Measurements from ENCODE around the gene KRT3. TPM values are rescaled to one million over a fixed set of nuclear protein-coding genes. Genes with fewer than 3 reads are reported as not detected.

Gene KRT3
- total RNA-seq, 1 donor = not detected

GRCh38 chr12:52820521-52820920, 24.6 kb upstream of the KRT3 start:
- Histone ChIP-seq H3K4me1 (ENCODE audit: insufficient read depth, low read length) (no peaks in the 10 kb centered on the region), H3K4me3 (ENCODE audit: low read length) (no peak overlapping the region), H3K9me3 (ENCODE audit: low read depth, low read length) (no peaks in the 10 kb centered on the region), H3K27me3 (ENCODE audit: insufficient read depth, low read length) (no peaks in the 10 kb centered on the region)

- Histone ChIP-seq H3K4me1 (ENCODE audit: insufficient read depth, low read length) (no peaks in the 10 kb centered on the region), H3K27me3 (ENCODE audit: insufficient read depth, low read length) (no peaks in the 10 kb centered on the region), H3K9me3 (ENCODE audit: low read depth, low read length) (no peaks in the 10 kb centered on the region), H3K4me3 (ENCODE audit: low read length) (no peak overlapping the region)
Measured at GRCh38 chr12:52819731-52820510, 24.0 kb upstream of the KRT3 start.

- Histone ChIP-seq H3K9me3 (ENCODE audit: low read depth, low read length) (no peaks in the 10 kb centered on the region), H3K4me1 (ENCODE audit: insufficient read depth, low read length) (no peaks in the 10 kb centered on the region), H3K27me3 (ENCODE audit: insufficient read depth, low read length) (no peaks in the 10 kb centered on the region), H3K4me3 (ENCODE audit: low read length) (no peak overlapping the region)
Measured at GRCh38 chr12:52818887-52819420, 23.0 kb upstream of the KRT3 start.

GRCh38 chr12:52818388-52818787, 22.5 kb upstream of the KRT3 start:
- Histone ChIP-seq H3K4me3 (ENCODE audit: low read length) (no peak overlapping the region), H3K4me1 (ENCODE audit: insufficient read depth, low read length) (no peaks in the 10 kb centered on the region)

GRCh38 chr12:52817699-52818238, 21.9 kb upstream of the KRT3 start:
- H3K4me1 ChIP-seq (ENCODE audit: insufficient read depth, low read length) = no peaks in the 10 kb centered on the region
- H3K4me3 ChIP-seq (ENCODE audit: low read length) = no peak overlapping the region
- H3K27me3 ChIP-seq (ENCODE audit: insufficient read depth, low read length) = no peaks in the 10 kb centered on the region
- no peaks in the 10 kb centered on the region for H3K9me3 ChIP-seq (ENCODE audit: low read depth, low read length)

More at GRCh38 chr12:52818388-52818787, 22.5 kb upstream of the KRT3 start:
- no peaks in the 10 kb centered on the region for H3K27me3 ChIP-seq (ENCODE audit: insufficient read depth, low read length)
- no peaks in the 10 kb centered on the region for H3K9me3 ChIP-seq (ENCODE audit: low read depth, low read length)

- no peak overlapping the region for H3K4me3 ChIP-seq (ENCODE audit: low read length)
- H3K27me3 ChIP-seq (ENCODE audit: insufficient read depth, low read length) = no peaks in the 10 kb centered on the region
Measured at GRCh38 chr12:52817003-52817698, 21.2 kb upstream of the KRT3 start.

GRCh38 chr12:52815676-52816588, 20.0 kb upstream of the KRT3 start:
- Histone ChIP-seq H3K4me3 (ENCODE audit: low read length) (no peak overlapping the region), H3K27me3 (ENCODE audit: insufficient read depth, low read length) (no peaks in the 10 kb centered on the region), H3K9me3 (ENCODE audit: low read depth, low read length) (no peaks in the 10 kb centered on the region), H3K4me1 (ENCODE audit: insufficient read depth, low read length) (no peaks in the 10 kb centered on the region)

More at GRCh38 chr12:52817003-52817698, 21.2 kb upstream of the KRT3 start:
- no peaks in the 10 kb centered on the region for H3K9me3 ChIP-seq (ENCODE audit: low read depth, low read length)
- no peaks in the 10 kb centered on the region for H3K4me1 ChIP-seq (ENCODE audit: insufficient read depth, low read length)

- Histone ChIP-seq H3K4me1 (ENCODE audit: insufficient read depth, low read length) (no peaks in the 10 kb centered on the region), H3K4me3 (ENCODE audit: low read length) (no peak overlapping the region), H3K9me3 (ENCODE audit: low read depth, low read length) (no peaks in the 10 kb centered on the region), H3K27me3 (ENCODE audit: insufficient read depth, low read length) (no peaks in the 10 kb centered on the region)
Measured at GRCh38 chr12:52815161-52815560, 19.2 kb upstream of the KRT3 start.

GRCh38 chr12:52814710-52815155, 18.8 kb upstream of the KRT3 start:
- H3K27me3 ChIP-seq (ENCODE audit: insufficient read depth, low read length) = no peaks in the 10 kb centered on the region
- H3K4me1 ChIP-seq (ENCODE audit: insufficient read depth, low read length) = no peaks in the 10 kb centered on the region
- no peak overlapping the region for H3K4me3 ChIP-seq (ENCODE audit: low read length)
- no peaks in the 10 kb centered on the region for H3K9me3 ChIP-seq (ENCODE audit: low read depth, low read length)

- no peaks in the 10 kb centered on the region for H3K9me3 ChIP-seq (ENCODE audit: low read depth, low read length)
- H3K4me1 ChIP-seq (ENCODE audit: insufficient read depth, low read length) = no peaks in the 10 kb centered on the region
- no peaks in the 10 kb centered on the region for H3K27me3 ChIP-seq (ENCODE audit: insufficient read depth, low read length)
- no peak within 1 kb of the TSS for H3K4me3 ChIP-seq (ENCODE audit: low read length)
Measured at GRCh38 chr12:52813885-52814709, 18.2 kb upstream of the KRT3 start, which contains the start of gene KRT4. KRT4 (minus strand) TSS chr12:52814116; CDS start chr12:52814058, 58 bp downstream.

- no peaks in the 10 kb centered on the region for H3K9me3 ChIP-seq (ENCODE audit: low read depth, low read length)
- H3K4me3 ChIP-seq (ENCODE audit: low read length) = no peak overlapping the region
- no peaks in the 10 kb centered on the region for H3K27me3 ChIP-seq (ENCODE audit: insufficient read depth, low read length)
- H3K4me1 ChIP-seq (ENCODE audit: insufficient read depth, low read length) = no peaks in the 10 kb centered on the region
Measured at GRCh38 chr12:52813203-52813819, 17.4 kb upstream of the KRT3 start.

GRCh38 chr12:52812749-52813148, 16.8 kb upstream of the KRT3 start:
- no peak overlapping the region for H3K4me3 ChIP-seq (ENCODE audit: low read length)

GRCh38 chr12:52812073-52812400, 16.1 kb upstream of the KRT3 start:
- Histone ChIP-seq H3K4me3 (ENCODE audit: low read length) (no peak overlapping the region), H3K9me3 (ENCODE audit: low read depth, low read length) (no peaks in the 10 kb centered on the region), H3K27me3 (ENCODE audit: insufficient read depth, low read length) (no peaks in the 10 kb centered on the region), H3K4me1 (ENCODE audit: insufficient read depth, low read length) (no peaks in the 10 kb centered on the region)

More at GRCh38 chr12:52812749-52813148, 16.8 kb upstream of the KRT3 start:
- Histone ChIP-seq H3K4me1 (ENCODE audit: insufficient read depth, low read length) (no peaks in the 10 kb centered on the region), H3K27me3 (ENCODE audit: insufficient read depth, low read length) (no peaks in the 10 kb centered on the region), H3K9me3 (ENCODE audit: low read depth, low read length) (no peaks in the 10 kb centered on the region)

Data from mononuclear cell (primary cell).